Hypothalamus (tissue), 51 donors: ENCODE measurements around the gene ADGRL3.
"Not testable (repeated sequence)": the region's sequence is repeated elsewhere in the genome, so short reads cannot be mapped to it uniquely, and the experiment has no call there.

Experiments used
- DNase-seq, 51 donors: peaks; one replicate each; lab custom pipeline; 2025; lab: John Stamatoyannopoulos, UW

Gene ADGRL3

DNA sequence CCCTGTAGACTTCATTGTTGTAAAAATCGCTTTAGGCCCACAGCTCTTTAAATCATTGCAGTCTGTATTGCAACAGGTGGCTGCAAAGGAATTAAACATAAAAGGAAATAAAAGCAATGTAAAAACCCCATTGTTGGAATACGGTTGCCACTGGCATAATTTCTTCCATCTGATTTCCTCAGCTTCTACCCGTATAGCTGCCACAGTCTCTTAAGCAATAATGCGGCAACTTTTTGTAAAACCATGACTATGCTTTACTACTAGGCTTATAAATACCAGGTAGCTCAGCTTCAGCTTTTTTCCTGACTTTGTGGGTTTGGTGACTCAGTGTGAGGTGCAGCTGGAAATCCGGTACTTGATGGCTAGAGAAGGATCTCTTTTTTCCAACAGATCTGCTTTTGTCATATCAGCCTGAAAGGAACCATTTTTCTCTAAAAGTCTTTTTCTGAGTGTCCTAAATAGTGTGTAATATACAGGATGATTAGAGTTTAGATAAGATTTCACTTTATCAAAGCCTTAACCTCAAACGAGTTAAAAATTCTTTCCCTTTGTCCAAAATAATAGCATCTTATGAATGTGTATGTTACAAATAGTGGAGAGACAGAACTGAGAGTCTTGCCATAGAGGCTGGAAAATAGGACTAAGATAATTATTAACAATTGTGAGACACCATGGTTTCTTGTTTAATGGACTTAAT lies 268.0 kb downstream of the ADGRL3 start:
- peak in 1 of 51 donors; percentile 34 for DNase-seq

DNA sequence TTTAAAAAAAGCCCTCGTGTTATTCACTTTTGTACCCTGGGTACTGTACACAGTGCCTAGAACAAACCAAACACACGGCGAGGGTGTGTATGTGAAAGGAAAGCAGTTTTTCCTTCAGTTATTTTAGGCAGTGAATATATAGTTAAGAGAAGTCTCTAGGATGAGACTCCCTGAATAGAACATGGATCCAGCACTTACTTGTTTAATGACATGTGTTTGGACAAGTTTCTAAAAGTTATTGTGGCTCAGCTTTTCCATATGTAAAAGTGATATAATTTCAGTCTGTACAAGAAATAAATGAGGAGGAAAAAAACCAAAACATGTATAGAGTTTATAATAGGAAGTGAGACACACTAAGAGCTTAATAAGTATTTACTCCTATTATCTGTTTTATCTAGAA lies 273.2 kb downstream of the ADGRL3 start:
- no peak for DNase-seq

DNA sequence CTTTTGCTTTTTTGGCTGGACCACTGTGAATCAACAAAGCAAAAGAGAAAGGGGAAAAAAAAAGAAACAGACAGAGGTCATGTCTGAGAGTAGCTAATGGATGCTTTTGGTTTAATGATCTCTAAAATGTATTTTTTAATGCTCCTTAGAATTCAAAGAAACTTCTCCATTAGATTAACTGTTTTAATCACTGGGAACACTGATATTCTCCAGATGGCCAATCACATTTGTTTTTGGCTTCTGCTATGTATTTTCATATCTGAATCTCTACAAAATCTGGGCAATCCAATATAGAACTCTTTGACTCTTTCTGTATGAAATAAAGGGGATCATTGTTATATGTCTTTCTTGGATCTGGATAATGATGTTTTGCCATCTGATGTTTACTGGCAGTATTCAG lies 278.2 kb downstream of the ADGRL3 start:
- DNase-seq = no peak

DNA sequence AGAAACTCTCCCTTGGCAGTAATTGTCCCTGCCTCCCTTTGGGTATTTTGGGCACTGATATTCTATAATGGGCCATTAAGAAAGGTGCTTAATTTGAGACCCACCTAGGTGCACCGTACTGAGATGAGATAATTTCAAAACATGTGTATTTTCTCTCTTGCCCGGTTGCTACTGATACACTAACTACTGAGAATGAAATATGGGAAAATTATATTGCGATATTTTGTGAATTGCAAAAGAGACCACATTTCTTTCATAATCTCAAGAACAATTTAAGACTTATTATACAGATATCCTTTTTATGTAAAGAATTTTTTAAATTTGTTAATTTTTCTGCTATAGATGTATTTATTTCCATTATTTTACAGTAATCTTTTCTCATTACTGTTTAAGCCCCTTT lies 284.9 kb downstream of the ADGRL3 start:
- no peak for DNase-seq

DNA sequence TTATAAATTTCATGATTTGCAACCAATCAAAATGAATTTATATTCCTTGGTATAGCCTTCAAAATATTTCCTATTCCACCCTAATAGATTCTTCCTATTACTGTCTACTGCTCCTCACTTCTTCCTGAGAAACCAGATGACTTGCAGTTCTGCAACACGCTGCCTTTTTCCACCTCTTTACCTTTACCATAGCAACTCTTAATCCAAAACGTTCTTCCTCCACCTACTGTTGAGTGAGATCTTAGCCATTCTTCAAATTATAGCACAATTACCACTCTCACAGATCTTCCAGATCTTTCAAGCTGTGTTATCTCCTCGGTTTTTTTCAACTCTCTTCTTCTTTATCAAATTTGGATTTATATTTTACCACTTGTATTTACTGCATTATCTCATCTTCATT lies 289.8 kb downstream of the ADGRL3 start:
- DNase-seq = no peak

DNA sequence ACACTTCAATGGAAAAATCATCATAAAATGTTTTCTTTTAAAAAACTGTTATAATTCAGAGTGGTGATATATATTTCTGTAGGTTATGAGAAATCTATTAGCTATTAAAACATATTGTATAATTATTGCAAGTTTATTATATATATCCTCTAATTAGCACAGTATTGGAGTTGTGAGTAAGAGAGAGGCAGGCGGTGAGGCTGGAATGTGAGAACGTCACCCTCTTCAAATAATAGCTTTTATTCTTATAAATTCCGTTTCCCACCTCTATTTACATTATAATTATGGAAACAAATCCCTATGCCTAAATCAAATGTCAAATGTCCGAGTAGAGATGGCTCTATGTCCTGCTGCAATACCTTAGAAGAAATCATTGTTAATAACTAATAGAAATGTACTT lies 292.9 kb downstream of the ADGRL3 start:
- no peak for DNase-seq

DNA sequence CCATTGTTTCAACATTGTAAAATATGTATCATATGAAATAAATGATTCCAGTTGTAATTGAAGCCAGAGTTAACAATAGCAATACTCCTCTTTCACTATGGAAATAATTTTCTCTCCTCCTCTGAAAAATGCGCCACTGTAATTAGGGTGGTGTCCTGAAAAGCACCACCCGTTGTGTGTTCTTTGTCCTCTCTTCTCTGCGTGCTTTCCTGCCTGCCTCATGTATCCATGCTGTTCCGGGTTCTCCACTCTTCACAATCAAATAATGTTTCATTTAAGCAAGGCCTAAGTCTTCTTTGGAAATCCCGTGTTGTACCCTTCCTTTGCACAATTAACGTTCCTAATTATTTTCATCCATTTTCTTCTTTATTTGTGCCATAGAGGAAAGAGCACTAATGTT lies 293.3 kb downstream of the ADGRL3 start:
- no peak for DNase-seq

DNA sequence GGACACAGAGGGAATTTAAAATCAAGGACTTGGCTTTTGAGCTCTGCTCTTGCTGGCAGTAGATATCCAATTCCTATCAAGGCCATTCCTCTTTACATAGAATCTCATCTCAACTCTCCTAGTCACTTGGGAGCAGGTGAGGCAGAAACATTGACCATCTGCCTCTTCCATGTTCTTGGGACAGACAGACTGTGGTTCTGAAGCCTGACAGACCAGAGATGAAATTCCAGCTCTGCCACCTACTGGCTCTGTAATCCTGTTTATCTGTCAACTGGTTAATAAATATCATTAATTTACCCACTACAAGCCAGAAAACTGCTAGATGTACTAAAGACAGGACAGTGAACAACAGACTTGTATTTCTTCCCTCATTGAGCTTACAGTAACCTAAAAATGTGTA lies 300.8 kb downstream of the ADGRL3 start:
- peak in 12 of 51 donors; percentile 0 to 19 (median 10) for DNase-seq

DNA sequence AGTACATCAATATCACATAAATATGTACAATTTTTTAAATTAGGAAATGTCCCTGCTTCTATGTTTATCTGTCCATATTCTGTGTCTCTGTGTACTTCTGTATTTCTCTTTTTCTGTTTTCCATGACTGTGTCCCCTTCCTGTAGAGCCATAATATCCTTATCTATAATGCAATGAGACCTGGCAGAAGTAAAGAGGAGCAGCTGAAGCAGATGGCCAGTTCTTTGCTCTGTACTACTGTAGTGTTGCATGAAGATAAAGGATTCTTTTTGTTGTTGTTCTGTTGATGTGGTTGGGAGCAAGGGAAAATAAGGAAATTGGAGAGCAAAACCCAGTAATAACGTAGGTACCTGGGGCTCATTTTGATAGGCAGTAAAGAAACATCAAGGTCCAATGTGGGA lies 301.7 kb downstream of the ADGRL3 start:
- DNase-seq = no peak

DNA sequence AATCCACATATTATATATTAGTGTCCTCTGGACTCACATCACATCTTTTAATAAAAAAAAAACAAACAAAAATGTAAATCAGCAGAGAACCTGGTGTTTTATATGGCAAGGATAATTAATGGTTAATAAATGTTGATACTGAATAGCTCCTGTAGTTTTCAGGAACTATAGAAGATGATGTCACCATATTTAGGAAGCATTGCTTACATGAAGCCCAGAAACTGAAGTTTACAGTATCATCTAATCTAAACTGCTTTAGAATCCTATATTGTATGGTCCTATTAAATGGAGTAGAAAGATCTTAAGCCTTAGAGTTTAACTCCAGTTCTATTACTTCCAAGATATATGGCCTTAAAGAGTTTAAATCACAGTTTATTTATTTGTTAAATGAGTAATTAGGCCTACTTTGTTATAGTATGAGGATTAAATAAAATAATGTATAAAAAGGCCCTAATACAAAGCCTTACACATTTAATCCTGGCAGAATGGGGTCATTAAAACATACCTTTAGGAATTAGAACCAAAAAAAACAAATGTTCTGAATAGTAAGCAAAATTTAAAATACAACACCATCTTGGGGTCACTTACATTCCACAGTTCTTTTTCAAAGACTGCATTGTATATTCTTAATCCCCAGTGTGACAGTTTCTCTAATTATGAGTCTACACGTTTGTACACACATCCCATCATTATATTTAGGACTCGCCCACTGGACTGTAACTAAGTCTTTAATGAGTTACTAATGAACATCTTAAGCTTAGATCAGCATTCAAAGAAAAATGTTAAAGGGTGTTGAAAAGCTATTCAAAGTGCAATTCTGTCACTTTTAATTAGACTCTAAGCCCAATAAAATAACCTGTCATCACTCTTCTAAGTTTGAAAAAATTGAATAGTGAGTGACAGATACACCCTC lies 305.9 kb downstream of the ADGRL3 start:
- DNase-seq = no peak

DNA sequence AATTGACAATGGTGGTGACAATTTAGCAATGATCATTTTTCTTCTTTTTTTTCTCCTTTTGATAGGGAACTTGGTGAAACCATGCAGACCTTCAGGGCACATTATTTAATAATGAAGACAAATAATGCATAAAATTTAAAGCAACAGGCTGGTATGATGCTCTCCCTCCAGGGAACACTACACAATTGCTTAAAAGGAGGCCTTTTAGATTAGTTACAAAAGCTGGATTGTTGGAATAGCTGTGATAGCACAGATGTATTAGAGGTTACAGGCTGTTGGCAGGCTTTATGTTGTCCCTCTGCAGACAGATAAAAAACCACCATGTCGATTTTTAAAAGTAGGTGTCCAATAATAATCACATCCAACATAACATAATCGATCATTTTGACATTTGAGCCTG lies 307.0 kb downstream of the ADGRL3 start:
- DNase-seq = no peak

DNA sequence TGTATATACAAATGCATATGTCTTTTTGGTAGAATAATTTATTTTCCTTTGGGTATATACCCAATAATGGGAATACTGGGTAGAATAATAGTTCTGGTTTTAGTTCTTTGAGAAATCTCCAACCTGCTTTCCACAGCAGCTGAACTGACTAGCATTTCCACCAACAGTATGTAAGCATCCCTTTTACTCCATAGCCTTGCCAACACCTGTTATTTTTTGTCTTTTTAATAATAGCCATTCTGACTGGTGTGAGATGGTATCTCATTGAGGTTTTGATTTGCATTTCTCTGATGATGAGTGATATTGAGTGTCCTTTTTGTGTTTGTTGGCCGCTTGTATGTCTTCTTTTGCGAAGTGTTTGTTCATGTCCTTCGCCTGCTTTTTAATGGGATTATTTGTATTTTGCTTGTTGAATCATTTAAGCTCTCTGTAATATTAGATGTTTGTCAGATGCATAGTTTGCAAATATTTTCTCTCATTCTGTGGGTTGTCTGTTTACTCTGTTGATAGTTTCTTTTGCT lies 309.7 kb downstream of the ADGRL3 start:
- not testable (repeated sequence) for DNase-seq

DNA sequence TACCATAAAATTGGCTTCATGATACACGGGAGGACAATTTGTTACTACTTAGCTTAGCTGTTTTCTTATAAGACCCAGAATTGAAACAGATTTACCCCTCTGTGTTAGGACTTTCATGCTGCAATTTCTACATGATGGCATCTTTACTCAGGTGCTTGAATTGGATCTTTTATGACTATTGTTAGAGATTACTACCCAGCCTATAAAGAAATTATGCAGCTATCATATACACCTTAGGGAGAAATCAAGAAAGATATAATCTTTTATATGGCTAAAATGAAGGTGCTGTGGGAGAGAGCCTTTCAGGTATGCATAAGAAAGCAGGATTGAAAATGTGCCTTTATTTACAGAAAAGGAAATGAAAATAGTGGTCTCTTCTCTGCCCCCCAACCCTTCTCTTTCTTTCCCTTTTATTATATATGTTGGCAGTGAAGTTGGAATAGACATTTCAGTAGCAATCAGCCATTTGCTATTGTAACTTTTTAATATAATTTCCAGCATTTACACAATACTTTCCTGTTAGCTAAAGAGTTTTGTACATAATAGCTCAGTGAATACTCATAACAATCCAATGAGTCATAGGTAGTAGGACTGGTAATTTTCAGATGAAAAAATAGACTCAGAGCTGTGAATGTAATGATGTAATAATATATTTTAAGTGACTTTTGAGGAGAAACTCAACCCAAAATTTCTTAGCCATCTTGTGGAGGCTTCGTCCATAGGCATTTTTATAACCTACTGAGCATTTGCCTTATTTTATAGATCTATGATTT lies 311.8 kb downstream of the ADGRL3 start:
- DNase-seq = no peak

DNA sequence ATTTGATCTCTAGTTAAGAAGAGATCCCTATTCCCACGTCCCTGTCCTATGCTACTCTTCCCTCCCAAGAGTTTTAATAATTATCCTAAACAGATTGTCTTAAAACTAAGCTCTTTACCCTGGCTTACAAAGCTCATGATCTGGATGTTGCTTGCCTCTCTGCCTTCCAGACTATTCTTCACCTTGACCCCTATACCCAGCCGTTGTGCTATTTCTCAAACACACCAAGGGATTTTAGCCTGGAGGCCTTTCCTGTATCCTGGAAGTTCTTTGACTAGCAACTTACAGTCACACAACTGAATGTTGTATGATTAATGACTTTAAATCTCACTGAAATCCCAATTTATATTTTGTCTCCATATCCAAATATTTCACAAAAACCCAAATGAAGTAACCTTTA lies 314.9 kb downstream of the ADGRL3 start:
- DNase-seq = no peak

DNA sequence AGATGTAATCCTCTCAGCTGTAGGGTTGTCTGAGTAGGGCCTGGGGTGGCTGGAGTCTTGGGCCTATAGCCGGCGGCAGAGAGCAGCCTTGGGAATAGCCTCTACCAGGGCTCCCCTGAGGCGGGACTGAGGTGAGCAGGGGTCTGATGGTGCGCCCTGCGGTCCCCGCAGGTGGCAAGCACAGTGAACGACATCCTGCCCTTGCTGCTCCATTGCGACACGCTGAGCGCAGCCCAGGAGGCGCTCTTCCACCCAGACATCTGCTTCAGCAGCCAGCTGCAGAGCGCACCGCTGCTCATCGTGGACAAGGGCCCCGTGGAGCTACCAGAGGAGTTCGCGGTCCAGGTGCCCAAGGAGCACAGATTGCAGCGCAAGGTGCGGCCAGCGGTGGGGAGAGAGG lies 317.0 kb downstream of the ADGRL3 start:
- DNase-seq = no peak

DNA sequence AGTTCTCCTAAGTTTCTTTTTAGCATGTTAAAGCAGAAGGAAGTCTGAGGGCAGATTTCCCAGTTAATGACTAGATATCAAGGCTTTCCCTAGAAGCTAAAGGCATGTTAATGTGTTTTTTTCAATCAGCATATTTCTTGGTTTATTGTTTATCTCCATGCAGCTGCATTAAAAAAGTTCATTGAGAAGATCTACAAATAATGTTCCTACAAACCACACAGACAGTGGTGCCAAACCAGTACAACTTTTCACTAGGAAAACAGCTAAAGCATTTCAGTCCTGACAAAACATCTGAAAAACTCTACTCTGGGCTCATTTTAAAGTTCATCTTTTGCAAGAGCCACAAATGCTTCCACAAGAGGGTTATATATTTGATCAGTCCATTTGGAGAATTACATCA lies 320.0 kb downstream of the ADGRL3 start:
- DNase-seq = no peak

DNA sequence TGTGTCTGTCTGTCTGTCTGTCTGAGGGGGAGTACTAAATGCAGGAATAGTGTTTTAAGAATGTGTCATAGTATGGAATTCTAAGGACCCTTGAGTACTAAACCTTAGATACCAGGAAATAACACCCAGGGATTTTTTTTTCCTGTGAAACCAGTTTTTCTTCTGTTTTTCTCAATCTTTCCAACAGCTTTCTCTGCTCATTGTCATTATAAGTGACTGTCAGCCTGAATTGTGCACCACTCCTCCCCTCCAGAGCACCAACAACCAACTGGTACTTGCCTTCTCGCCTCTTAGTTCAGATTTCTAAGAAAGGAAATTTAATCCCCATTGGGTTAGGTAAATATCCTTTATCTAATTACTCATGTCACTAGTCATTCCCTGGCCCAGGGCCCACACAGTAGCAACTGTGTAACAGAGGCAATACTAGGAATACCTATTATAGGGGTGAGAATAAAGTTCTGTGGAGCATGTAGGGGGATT lies 320.6 kb downstream of the ADGRL3 start:
- no peak for DNase-seq

DNA sequence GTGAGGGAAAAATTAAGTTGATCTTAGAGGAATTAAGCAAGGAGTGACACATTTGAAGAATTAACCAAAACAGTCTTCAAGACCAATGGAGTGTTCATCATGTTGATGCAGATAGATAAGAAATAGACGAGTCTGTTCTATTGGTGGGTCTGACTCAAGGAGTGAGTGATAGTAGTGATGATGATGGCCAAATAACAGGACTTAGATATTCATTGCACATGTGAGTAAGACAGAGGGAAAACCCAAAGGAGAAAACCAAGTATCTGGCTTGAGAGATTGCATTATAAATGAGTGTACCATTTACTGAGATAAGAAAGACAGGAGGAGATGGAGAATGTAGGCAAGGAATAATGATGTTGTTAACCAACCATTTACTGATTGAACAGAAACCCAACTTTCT lies 321.3 kb downstream of the ADGRL3 start:
- DNase-seq = no peak

DNA sequence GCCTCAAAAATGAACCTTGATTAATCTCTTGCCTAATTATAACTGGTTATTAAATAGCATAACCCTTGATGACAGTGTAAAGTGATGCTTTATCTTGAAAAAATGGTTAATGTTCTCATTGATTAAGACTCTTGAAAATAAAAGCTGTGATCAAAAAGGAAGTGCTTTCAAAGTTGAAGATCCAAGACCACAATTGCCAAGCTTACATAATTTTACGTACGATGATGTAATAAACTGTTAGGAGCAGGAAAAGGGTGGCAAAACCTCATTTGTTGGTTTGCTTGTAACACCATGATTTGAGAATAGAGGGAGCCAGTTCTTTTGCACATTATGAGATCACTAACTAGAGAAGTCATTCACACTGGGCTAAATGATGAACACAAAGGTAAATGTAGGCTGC lies 322.2 kb downstream of the ADGRL3 start:
- DNase-seq = no peak

DNA sequence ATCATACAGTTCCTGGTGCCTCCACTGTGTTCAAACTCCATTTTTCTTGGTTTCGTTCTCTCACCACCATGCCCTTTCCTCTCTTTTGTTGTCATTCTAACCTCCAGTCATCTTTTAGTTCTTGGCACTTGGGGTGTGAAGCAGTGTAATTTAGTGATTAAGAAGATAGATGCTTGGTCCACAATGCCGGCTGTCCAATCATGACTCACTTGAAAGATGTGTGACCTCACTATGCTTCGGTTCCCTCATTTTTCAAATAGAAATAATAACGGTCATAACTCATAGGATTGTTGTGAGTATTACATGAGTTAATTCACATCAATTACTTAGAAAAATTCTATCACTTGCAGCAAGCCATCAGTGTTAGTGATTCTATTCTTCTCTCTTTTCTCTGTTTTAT lies 327.8 kb downstream of the ADGRL3 start:
- no peak for DNase-seq

DNA sequence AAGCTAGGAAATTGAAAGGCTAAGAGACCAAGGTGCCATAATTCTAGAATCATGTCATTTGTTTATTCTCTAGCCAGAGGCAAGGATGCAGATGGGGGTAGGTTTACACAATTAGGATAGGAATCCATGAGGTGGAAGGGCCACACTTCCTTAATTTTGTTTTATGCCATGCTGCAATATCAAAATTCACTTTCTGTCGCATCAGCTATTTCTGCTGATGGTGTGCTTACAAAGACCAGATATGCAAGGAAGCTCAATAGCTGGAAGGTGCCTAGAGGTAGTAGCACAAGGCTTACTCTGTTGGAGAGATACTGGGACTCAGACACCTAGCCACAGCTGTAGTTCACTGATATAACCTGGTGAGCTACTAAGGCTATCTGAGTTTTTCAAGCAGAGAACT lies 328.5 kb downstream of the ADGRL3 start:
- DNase-seq = no peak
